ENCODE results near the gene STRBP. TPM values are rescaled to one million over a fixed set of nuclear protein-coding genes. Genes with fewer than 3 reads are reported as not detected.

The STRBP gene
- total RNA-seq, 1 donor from 2014 or later = 56.7 TPM

DNA sequence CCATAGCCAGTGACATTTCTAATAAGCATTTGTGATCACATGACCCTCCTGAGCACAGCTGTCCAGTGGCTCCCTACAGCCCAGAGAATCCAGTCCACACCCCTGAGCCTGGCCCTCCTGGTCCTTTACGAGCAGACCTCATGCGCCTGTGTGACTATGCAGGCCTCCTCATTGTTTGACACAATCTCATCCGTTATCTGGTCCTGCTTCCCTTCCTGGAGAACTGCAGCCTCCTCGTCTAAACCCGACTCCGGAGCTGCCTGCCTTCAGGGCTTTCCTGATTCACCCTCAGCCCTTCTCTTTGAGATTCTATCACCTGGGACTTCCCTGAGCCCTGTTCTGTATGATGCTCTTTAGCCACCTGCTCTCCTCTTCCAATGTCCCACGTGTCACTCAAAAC is 155.2 kb downstream of the STRBP start:
- Mint-ChIP-seq H3K4me1 (ENCODE audit: unreplicated experiment) (peaks cover 13% of the 10 kb centered on the region), H3K36me3 (peaks cover 19% of the 10 kb centered on the region), H3K27ac (peak overlapping the region; percentile 14), H3K9me3 (no peaks in the 10 kb centered on the region), H3K4me3 (no peak overlapping the region), H3K27me3 (no peaks in the 10 kb centered on the region)
- DNase-seq (ENCODE audit: extremely low spot score, unreplicated experiment) = no peak
- TF ChIP-seq, protein P1, sequence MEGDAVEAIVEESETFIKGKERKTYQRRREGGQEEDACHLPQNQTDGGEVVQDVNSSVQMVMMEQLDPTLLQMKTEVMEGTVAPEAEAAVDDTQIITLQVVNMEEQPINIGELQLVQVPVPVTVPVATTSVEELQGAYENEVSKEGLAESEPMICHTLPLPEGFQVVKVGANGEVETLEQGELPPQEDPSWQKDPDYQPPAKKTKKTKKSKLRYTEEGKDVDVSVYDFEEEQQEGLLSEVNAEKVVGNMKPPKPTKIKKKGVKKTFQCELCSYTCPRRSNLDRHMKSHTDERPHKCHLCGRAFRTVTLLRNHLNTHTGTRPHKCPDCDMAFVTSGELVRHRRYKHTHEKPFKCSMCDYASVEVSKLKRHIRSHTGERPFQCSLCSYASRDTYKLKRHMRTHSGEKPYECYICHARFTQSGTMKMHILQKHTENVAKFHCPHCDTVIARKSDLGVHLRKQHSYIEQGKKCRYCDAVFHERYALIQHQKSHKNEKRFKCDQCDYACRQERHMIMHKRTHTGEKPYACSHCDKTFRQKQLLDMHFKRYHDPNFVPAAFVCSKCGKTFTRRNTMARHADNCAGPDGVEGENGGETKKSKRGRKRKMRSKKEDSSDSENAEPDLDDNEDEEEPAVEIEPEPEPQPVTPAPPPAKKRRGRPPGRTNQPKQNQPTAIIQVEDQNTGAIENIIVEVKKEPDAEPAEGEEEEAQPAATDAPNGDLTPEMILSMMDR (conservative IDR thresholded peaks at IDR 0.05) = no peak

DNA sequence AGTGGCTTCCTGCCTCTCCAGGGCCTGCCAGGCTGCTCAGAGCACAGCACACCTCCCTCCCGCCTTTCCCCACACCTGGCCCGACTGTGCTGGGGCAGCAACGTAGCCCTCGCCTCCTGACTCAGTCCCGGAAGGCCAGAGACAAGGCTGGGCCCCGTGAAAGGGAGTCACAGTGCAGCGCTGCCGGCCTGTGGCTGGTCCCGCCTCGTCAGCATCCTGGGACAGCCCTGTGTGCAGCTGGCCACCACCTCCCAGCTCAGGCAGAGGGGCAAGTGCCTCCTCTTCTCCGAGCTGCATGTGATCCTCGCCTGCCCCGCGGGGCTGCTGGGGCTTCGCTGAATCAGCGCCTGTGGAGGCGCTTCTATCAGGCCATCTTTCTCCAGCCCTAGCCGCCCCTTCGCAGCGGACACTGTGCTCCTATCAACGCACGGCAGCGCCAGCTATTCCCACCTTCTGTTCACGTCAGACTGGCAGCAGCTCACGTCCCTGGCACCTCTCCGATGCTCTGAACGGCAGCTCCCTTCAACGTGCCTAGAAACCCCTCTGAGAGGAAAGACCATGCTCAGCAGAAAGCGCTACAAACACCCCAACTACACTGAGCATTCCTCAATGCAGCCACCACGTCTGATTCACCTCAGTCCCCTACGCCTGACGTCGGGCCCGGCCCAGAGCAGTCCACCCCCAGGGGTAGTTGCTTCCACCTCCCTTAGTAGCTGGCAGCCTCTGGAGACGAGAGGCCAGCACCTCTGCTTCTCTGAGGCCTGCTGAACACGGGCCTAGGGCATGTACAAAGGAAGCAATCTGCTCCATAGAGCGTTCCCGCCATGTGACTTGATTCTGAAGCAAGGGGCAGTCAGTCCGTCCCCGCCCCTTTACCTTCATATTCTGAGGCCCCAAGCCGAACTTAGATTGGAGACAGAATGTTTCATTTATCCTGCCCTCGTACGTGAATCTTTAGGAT is 156.1 kb downstream of the STRBP start:
- DNase-seq (ENCODE audit: extremely low spot score, unreplicated experiment) = no peak
- Mint-ChIP-seq H3K4me3 (no peak overlapping the region), H3K4me1 (ENCODE audit: unreplicated experiment) (peaks cover 13% of the 10 kb centered on the region), H3K9me3 (no peaks in the 10 kb centered on the region), H3K27me3 (no peaks in the 10 kb centered on the region), H3K27ac (peak overlapping the region; percentile 46), H3K36me3 (peaks cover 16% of the 10 kb centered on the region)
- TF ChIP-seq, protein P1 (conservative IDR thresholded peaks at IDR 0.05) = no peak

DNA sequence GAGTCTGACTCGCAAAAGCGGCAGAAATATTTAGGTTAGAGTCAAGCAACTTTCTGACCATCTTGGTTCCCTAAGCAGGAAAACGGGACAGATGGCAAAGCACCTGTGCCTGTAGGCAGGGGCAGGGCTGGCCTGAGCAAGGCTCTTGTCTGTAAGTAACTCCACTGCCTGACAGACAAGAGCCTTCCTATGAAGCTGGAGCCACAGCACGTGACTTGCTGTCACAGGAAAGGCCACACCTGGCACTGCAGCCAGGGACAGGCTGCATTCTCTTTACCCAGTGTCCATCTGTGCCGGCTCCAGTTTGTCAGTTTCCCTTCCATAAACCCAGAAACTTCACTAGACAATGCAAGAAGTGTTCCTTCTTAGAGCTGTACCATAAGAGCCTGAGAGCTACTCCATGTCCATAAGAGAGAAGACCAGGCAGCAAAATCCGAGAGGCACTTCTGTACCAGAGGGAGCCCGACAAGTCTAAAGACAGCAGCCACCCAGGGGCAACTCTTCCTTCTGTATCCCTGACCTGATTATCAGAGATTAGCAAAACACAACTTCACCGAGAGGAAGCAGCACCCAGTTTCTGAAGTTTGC is 156.9 kb downstream of the STRBP start:
- Mint-ChIP-seq H3K27ac (peak overlapping the region; percentile 46), H3K9me3 (no peaks in the 10 kb centered on the region), H3K27me3 (no peaks in the 10 kb centered on the region), H3K4me1 (ENCODE audit: unreplicated experiment) (peaks cover 13% of the 10 kb centered on the region), H3K4me3 (no peak overlapping the region), H3K36me3 (peaks cover 23% of the 10 kb centered on the region)
- TF ChIP-seq, protein P1 (conservative IDR thresholded peaks at IDR 0.05) = no peak
- no peak for DNase-seq (ENCODE audit: extremely low spot score, unreplicated experiment)

DNA sequence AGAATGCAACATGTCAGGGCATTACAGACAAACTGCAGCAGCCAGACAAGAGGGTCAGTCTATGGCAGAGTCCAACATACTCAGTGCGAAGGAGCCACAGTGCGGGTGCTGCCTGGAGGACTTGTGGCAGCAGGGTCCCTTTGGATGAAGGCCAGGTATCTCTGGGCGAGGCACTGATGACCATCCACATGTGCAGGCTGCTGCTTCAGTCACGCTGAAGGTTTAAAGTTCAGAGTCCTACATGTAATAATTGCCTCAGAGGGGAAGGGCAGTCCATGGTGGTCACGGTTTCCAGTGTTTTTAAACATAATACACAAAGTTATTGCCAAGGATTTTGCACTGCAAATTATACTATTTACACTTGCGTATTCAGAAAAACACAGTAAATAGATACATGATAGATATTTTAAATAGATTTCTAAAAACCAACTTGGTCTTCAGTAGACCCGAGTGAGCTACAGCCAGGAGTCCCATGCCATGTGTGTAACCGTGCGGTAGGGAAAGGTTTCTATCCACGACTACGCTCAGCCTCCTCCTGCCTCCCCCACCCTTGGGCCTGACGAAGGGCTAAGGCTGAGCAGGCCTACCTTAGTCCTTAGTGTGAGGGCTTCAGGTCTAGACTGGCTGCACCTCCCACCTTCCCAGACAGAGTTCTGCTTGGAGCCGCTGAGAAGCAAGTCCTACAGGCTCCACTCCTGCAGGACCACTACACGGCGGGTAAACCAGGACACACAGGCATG is 158.7 kb downstream of the STRBP start:
- peaks cover 14% of the 10 kb centered on the region for H3K36me3 Mint-ChIP-seq
- no peaks in the 10 kb centered on the region for H3K9me3 Mint-ChIP-seq
- TF ChIP-seq, protein P1 (conservative IDR thresholded peaks at IDR 0.05) = no peak
- H3K4me3 Mint-ChIP-seq = no peak overlapping the region
- no peaks in the 10 kb centered on the region for H3K27me3 Mint-ChIP-seq
- peaks cover 13% of the 10 kb centered on the region for H3K4me1 Mint-ChIP-seq (ENCODE audit: unreplicated experiment)
- DNase-seq (ENCODE audit: extremely low spot score, unreplicated experiment) = no peak
- H3K27ac Mint-ChIP-seq = peak overlapping the region; percentile 70

DNA sequence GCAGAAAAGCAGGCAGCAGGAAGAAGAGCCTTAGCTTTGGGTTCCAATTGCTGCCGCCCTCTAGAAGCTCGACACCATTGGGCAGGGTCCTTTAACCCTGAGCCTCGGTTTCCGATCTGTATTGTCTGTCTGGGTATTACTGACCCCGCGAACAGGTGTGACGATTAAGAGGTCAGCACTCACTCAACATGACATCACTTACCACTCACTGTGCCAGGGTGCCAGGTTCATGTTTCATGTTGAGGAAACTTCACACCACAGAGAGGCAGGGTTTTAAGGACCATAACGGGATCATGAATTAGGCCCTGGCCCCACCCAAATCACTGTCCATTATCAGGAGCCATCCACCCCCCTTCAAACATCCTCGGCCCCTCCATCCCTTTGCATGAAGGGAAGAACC is 159.4 kb downstream of the STRBP start:
- peaks cover 13% of the 10 kb centered on the region for H3K36me3 Mint-ChIP-seq
- no peak overlapping the region for H3K4me3 Mint-ChIP-seq
- peak overlapping the region; percentile 70 for H3K27ac Mint-ChIP-seq
- TF ChIP-seq, protein P1 (conservative IDR thresholded peaks at IDR 0.05) = no peak
- no peaks in the 10 kb centered on the region for H3K9me3 Mint-ChIP-seq
- H3K4me1 Mint-ChIP-seq (ENCODE audit: unreplicated experiment) = peaks cover 13% of the 10 kb centered on the region
- DNase-seq (ENCODE audit: extremely low spot score, unreplicated experiment) = no peak
- no peaks in the 10 kb centered on the region for H3K27me3 Mint-ChIP-seq

Measured in type B pancreatic cell (in vitro differentiated cells).